ENCODE data around the gene ZNF865. TPM values are rescaled to one million over a fixed set of nuclear protein-coding genes. Genes with fewer than 3 reads are reported as not detected.
A peak's percentile ranks its signal among the peaks of the same experiment; 100 is the strongest.

The ZNF865 gene
- total RNA-seq, 1 experiment from 2014 or later, result 16.2 TPM

- intact Hi-C loops (cut with micrococcal nuclease), result no loop called here
- BruUV-seq (replicated peaks), result no TSS peak
- CTCF ChIA-PET, result interaction anchor here (2.9 kb wide), 1 partner anchor 14 kb away, joined by 15 read pairs; no protein-coding TSS in a partner anchor
Measured at GRCh38 chr19:55656988-55657747, 51.7 kb downstream of the ZNF865 start.

More at GRCh38 chr19:55656988-55657747, 51.7 kb downstream of the ZNF865 start:
- Histone ChIP-seq H3K4me2 (ENCODE audit: low read length) (peak overlapping the region; percentile 79), H3K9ac (ENCODE audit: low read length) (peak overlapping the region; percentile 99), H2AFZ (ENCODE audit: low read depth, low read length, poor library complexity, severe bottlenecking) (no peak overlapping the region), H3K27me3 (ENCODE audit: insufficient read depth, low read length) (no peaks in the 10 kb centered on the region), H3K36me3 (ENCODE audit: control insufficient read depth in 1 of 2, insufficient read depth in 2 of 2, low read length in 2 of 2) (peaks cover 27 to 35% of the 10 kb centered on the region in 2 experiments; a peak in 3 of 4 replicates), H3K4me1 (ENCODE audit: control insufficient read depth in 1 of 2, insufficient read depth in 2 of 2, low read length in 2 of 2) (peaks cover 18 to 29% of the 10 kb centered on the region in 2 experiments; a peak in 3 of 4 replicates), H3K9me2 (ENCODE audit: insufficient read depth) (no peaks in the 10 kb centered on the region), H3K4me3 (replicated peaks in 1 of 2; ENCODE audit: low read depth in 1 of 2, low read length in 2 of 2) (peak overlapping the region; percentile 93 to 94; a peak in 3 of 4 replicates), H3K27ac (ENCODE audit: low read depth, low read length) (peak overlapping the region; percentile 99), H3K9me3 (ENCODE audit: control insufficient read depth in 1 of 2, insufficient read depth in 1 of 2, low read depth in 1 of 2, low read length in 2 of 2) (no peaks in the 10 kb centered on the region), H3K79me2 (ENCODE audit: insufficient read depth, low read length) (peaks cover 70% of the 10 kb centered on the region), H4K20me1 (ENCODE audit: insufficient read depth) (no peaks in the 10 kb centered on the region; the same call in 1 of the 2 replicates)
- TF ChIP-seq CTCF (IDR thresholded peaks at IDR 0.05 in 2 of 3, conservative IDR thresholded peaks at IDR 0.05 in 1 of 3; ENCODE audit: borderline replicate concordance in 1 of 3, insufficient read depth in 1 of 3, low read depth in 2 of 3, low read length in 2 of 3), result no peak
- RAD21 ChIA-PET (ENCODE audit: low non-redundant PET in 1 of 2, low total read pairs in 2 of 2, uncharacterized antibody in 2 of 2, unreplicated experiment in 2 of 2), result no interaction called here
- no peak for ATAC-seq
- POLR2A ChIA-PET, result no interaction called here
- no peak for DNase-seq (ENCODE audit: low read depth, low spot score)
